ENCODE measurements around the gene TEX14.

DNA sequence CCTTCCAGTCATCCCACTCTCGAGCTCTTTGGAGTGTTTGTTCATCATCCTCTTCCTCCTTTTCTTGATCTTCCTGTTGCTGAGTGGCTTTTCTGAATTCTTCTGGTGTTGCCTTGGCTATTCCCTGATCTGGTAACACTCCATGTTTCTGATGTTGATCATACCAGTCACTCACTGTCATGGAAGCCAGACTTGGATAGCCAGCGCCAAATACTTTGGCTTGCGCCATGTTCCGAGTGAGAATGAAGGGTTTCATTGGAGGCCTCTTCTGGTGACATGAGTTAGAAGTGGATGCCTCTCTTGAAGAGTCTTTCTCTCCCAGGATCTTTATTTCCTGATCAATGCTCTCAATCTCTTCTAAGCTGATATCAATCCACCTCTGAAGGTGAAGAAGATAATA, 31.2 kb downstream of the TEX14 start:
- TF ChIP-seq, protein P1, sequence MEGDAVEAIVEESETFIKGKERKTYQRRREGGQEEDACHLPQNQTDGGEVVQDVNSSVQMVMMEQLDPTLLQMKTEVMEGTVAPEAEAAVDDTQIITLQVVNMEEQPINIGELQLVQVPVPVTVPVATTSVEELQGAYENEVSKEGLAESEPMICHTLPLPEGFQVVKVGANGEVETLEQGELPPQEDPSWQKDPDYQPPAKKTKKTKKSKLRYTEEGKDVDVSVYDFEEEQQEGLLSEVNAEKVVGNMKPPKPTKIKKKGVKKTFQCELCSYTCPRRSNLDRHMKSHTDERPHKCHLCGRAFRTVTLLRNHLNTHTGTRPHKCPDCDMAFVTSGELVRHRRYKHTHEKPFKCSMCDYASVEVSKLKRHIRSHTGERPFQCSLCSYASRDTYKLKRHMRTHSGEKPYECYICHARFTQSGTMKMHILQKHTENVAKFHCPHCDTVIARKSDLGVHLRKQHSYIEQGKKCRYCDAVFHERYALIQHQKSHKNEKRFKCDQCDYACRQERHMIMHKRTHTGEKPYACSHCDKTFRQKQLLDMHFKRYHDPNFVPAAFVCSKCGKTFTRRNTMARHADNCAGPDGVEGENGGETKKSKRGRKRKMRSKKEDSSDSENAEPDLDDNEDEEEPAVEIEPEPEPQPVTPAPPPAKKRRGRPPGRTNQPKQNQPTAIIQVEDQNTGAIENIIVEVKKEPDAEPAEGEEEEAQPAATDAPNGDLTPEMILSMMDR (IDR thresholded peaks at IDR 0.05) = no peak
- no peak for TF ChIP-seq POLR2A (IDR thresholded peaks at IDR 0.05)
